ENCODE data around the gene INIP.
A peak's percentile ranks its signal among the peaks of the same experiment; 100 is the strongest.
"Not testable (repeated sequence)": the region's sequence is repeated elsewhere in the genome, so short reads cannot be mapped to it uniquely, and the experiment has no call there.

The INIP gene

GRCh38 chr9:112743216-112743836 lies 25.4 kb upstream of the INIP start:
- DNase-seq, result peak in 1 of 56 donors; percentile 4

DNA sequence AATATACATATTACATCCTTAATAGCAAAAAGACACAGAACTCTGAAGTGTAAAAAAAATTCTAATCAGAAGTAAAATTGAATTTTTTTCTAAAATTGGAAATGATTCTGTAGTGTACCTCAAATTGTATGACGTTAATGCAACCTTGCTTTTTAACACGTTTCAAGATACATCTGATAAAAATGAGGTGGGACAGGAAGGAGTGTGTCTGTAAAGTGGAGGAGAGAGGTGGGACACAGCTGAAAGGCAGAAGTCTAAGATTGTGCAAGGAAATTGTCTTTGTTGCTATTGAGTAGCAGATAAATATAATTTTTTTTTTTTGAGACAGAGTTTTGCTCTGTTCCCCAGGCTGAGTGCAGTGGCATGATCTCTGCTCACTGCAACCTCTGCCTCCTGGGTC lies 17.0 kb upstream of the INIP start:
- DNase-seq, result no peak

DNA sequence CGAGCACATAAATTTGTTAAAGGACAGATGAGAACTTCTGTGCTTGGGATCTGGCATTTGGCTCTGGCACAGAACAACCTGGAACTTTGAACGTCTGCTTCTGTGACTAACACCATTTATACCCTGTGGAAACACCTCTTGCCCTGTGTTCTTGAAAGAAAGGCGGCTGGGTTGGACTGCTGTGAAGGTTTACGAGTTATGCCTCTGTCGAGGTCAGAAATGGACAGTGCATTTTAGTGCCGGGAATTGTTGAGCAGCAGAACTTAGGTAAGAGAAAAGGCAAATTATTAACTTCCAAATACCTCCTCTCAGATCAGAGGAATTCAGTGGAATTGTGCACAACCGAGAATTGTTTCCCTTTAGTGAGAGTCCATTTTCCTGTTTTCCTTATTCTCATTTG lies 14.1 kb upstream of the INIP start:
- DNase-seq, result no peak

DNA sequence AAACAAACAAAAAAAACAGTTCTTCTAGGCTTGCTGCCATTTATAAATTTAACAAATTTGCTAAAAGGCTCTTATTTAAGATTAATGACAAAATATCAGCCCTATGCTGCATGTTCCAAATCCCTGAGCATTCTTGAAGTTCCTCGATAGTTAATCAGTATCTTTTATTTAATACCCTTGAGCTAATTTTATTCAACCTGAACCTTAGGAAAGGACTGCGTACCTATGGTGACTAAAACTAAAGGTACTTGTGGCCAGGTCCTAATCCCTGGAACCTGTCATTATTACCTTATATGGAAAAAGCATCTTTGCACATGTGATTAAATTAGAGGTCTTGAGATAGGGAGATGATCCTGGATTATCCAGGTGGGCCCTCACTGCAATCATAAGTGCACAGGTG lies 10.5 kb upstream of the INIP start:
- no peak for DNase-seq

DNA sequence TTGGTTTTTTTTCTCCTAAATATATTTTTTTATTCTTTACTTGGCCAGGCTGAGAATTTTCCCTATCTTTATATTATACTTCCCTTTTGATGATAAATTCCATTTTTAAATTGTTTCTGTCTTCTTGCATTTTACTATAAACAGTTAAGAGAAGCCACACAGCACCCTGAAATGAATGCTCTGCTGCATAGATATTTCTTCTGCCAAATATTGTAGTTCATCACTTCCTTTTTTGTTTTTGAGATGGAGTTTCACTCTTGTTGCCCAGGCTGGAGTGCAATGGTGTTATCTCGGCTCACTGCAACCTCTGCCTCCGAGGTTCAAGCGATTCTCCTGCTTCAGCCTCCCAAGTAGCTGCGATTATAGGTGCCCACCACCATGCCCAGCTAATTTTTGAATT lies 8.5 kb upstream of the INIP start:
- DNase-seq, result no peak

DNA sequence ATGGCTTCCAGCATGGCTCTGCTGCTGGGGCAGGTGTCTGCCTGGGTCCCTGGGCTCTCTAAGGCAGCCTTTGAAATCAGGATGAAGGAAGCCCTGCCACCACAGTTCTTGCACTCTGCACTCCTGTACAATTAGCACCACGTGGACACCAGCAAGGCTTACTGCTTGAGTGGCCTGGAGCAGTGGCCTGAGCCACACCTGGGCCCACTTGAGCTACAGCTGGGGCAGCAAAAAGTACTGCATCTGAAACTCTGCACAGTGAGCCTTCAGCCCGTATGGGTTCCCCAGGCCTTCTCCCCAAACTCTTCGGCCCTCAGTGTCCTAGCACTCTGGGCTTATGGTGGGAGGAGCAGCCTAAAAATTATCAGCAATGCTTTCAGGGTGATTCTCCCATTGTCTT lies 8.0 kb upstream of the INIP start:
- DNase-seq, result no peak

- not testable (repeated sequence) for DNase-seq
Observed at GRCh38 chr9:112722749-112723148, 4.8 kb upstream of the INIP start.

DNA sequence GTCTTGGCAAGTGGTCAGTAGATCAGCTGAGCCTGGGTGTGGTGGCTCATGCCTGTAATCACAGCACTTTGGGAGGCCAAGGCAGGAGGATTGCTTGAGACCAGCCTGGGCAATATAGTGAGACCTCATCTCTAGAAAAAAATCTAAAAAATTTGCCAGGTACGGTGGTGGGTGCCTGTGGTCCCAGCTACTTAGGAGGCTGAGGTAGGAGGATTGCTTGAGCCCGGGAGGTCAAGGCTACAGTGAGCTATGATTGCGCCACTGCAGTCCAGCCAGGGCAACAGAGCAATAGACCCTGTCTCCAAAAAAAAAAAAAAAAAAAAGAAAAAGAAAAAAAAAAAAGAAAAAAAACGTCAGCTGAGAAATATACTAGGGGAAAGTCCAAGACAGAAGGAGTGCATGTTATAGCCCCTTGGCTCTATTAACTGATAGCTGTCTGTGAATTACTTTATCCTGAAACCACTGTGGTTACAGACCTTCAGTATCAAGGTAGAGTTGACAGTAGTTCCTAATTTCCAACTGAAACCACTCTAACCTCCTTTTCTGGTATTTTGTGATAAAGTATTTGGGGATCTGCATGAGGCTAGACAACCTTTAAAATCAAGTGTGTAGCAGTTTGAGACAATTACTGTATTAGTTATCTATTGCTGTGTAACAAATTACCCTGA lies 2.3 kb upstream of the INIP start:
- DNase-seq, result no peak

DNA sequence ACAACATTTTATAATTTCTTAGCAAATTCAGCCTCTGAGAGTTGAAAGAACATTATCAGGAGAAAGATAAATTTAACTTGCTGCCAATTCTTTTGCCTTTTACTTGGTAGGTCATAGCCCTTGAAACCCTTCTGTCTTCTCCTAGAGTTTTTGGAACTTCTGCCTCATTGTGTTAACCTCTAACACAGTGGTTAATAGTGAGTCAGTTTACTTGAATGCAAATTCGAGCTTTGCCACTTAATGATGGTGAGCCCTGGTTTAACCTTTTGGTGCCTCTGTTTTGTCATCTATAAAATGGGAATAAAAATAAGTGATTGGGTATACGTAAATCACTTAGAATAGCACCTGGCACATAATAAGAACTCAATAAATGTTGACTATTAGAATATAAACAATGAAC lies 1.8 kb upstream of the INIP start:
- no peak for DNase-seq

- no peak for DNase-seq
Observed at GRCh38 chr9:112719241-112719691, 1.3 kb upstream of the INIP start.

DNA sequence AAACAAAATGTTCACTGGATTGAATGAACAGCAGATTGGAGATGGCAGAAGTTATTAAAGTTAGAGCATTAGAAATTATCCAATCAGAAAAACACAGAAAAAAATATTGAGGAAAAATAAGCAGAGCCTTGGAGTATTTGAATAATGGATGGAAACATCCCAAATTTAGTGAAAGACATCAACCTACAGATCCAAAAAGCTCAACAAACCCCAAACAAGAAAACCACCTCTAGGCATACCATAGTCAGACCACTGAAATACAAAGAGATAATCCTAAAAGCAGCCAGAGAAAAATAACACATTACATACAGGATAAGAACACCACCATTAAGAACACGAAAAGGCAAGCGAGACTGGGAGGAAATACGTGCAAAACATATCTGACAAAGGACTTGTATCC lies 5.2 kb downstream of the INIP start:
- DNase-seq, result no peak

- peak in 24 of 56 donors; percentile 1 to 36 (median 10) for DNase-seq
Observed at GRCh38 chr9:112711050-112711689, 6.7 kb downstream of the INIP start.

GRCh38 chr9:112705768-112706427 lies 12.0 kb downstream of the INIP start:
- DNase-seq, result peak in 24 of 56 donors; percentile 2 to 62 (median 10)

DNA sequence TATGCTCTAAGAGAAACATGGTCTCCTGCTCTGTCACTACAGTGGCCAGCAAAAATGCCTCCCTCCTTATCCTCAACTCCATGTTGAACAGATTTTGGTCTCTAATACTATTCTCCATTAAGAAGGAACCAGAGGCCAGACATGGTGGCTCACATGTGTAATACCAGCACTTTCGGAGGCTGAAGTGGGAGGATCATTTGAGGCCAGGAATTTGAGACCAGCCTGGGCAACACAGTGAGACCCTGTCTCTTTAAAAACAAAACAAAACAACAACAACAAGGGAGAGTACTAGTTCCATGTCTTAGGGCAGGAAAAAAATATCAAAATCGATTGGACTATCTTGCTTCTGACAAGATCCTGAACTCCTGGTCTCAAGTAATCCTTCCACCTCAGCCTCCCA lies 14.6 kb downstream of the INIP start:
- no peak for DNase-seq

GRCh38 chr9:112700085-112700484 lies 17.8 kb downstream of the INIP start:
- DNase-seq, result no peak

GRCh38 chr9:112699230-112699629 lies 18.7 kb downstream of the INIP start:
- no peak for DNase-seq

DNA sequence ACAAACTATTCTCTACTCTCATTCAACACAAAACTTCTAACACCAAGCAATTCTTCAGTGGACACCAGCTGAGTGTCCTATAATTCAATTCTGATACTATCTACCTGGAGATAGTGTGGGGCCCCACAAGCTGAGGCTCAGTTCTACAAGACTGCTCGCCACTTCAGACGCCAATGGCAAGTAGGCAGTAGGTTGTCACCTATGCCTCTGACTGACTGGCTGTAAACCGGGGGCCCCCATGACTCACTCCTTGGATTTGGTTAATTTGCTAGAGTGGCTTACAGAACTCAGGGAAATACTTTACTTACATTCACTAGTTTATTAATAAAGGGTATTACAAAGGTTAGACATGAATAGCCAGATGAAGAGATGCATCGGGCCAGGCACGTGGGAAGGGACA lies 21.5 kb downstream of the INIP start:
- no peak for DNase-seq

DNA sequence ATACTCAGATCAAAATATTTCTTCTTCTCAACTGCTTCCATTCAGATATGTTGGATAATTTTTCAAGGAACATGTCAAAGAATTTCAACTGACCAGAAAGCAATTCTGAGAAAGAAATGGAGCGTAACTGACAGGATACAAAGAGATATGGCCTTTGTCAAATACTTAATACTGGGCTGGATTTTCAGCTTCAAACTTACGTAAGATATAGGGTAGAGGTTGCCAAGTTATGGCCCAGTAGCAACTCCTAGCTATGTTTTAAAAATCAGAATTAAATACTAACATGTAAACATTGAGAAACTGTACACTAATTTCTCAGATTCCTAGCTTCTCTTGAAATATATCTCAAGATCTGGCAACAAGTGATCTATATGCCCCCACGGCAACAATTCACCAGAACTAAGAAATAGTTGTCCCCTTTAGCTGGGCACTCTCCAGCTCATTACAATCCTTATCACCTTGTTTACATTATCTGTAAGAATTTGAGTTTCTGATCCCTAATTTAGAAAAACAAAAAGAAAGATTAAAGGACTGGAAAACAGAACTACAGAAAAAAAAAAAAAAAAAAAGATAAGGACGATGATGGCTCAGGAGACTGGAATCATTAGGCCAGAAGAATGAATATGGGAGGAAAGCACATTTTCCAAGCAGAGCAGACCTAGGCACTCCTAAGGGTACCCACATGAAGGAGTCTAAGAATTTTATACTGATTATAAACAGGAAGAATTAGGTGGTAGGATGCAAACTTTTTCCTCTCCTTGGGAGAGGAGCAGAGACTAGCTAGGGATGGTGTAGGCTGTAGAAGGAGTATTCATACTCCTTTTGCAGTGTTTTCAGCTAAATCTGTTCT lies 23.0 kb downstream of the INIP start:
- DNase-seq, result no peak

GRCh38 chr9:112689161-112689740 lies 28.7 kb downstream of the INIP start:
- no peak for DNase-seq

- no peak for DNase-seq
Observed at GRCh38 chr9:112680731-112681402, 37.0 kb downstream of the INIP start.

Measured in nucleus accumbens (tissue), 56 donors.